Hepatocyte (in vitro differentiated cells): ENCODE measurements around the gene GTF2F2. TPM values are rescaled to one million over a fixed set of nuclear protein-coding genes. Genes with fewer than 3 reads are reported as not detected.

Experiments
- DNase-seq: peaks from one replicate; pipeline ENCODE4 v3.0.0-alpha.2; 2016; ENCODE audit warnings: low spot score
- H2AFZ ChIP-seq: fragments of 200-600 bp; sonication (generic); 2 replicates; pipeline ENCODE4 v1.6.0; 2016; ENCODE audit warnings: antibody characterized with exemption, mild to moderate bottlenecking
- H3K27ac ChIP-seq: fragments of 200-600 bp; sonication (generic); 2 replicates; pipeline ENCODE4 v1.5.1; 2016; ENCODE audit warnings: mild to moderate bottlenecking
- H3K27me3 ChIP-seq: fragments of 200-600 bp; sonication (generic); 2 replicates; pipeline ENCODE4 v1.6.1; 2016
- H3K36me3 ChIP-seq: fragments of 200-600 bp; sonication (generic); replicated peaks from 2 replicates; pipeline ENCODE4 v1.5.1; 2016; ENCODE audit warnings: low read depth; ENCODE audit not compliant: insufficient read depth
- H3K4me1 ChIP-seq: fragments of 200-600 bp; sonication (generic); 2 replicates; pipeline ENCODE4 v1.5.1; 2016; ENCODE audit warnings: mild to moderate bottlenecking, moderate library complexity; ENCODE audit not compliant: insufficient read depth
- H3K4me2 ChIP-seq: fragments of 200-600 bp; sonication (generic); 2 replicates; pipeline ENCODE4 v1.6.0; 2016
- H3K4me3 ChIP-seq: fragments of 200-600 bp; sonication (generic); 2 replicates; pipeline ENCODE4 v1.5.1; 2016; ENCODE audit warnings: mild to moderate bottlenecking
- H3K79me2 ChIP-seq: fragments of 200-600 bp; sonication (generic); 2 replicates; pipeline ENCODE4 v1.6.0; 2017; ENCODE audit warnings: mild to moderate bottlenecking
- H3K9me2 ChIP-seq: fragments of 200-600 bp; sonication (generic); replicated peaks from 2 replicates; pipeline ENCODE4 v1.6.0; 2017; ENCODE audit warnings: mild to moderate bottlenecking; ENCODE audit not compliant: insufficient read depth
- H3K9me3 ChIP-seq: fragments of 200-600 bp; sonication (generic); 2 replicates; pipeline ENCODE4 v1.5.1; 2016; ENCODE audit warnings: low read depth, mild to moderate bottlenecking
- H4K20me1 ChIP-seq: fragments of 200-600 bp; sonication (generic); 2 replicates; pipeline ENCODE4 v1.6.0; 2016; ENCODE audit warnings: mild to moderate bottlenecking; ENCODE audit not compliant: insufficient read depth, poor library complexity, severe bottlenecking
- CTCF ChIP-seq: fragments of 200-600 bp; sonication (generic); IDR thresholded peaks from 2 replicates; pipeline ENCODE4 v1.5.1; 2016; ENCODE audit warnings: antibody characterized with exemption, mild to moderate bottlenecking; ENCODE audit not compliant: poor library complexity
- EZH2 ChIP-seq: fragments of 200-600 bp; sonication (generic); IDR thresholded peaks from 2 replicates; pipeline ENCODE4 v1.6.1; 2016; ENCODE audit warnings: antibody characterized with exemption, mild to moderate bottlenecking, borderline replicate concordance
- EZH2phosphoT487 ChIP-seq: fragments of 200-600 bp; sonication (generic); IDR thresholded peaks from one replicate; pipeline ENCODE4 v1.6.1; 2018; ENCODE audit warnings: antibody characterized with exemption, mild to moderate bottlenecking, low read depth, moderate library complexity; ENCODE audit not compliant: unreplicated experiment, severe bottlenecking
- WGBS: methylation state at CpG from one replicate; pipeline ENCODE4 v1.1.6; 2016; ENCODE audit warnings: low lambda C conversion rate; ENCODE audit errors: missing lambda C conversion rate; 5-methylcytosine and 5-hydroxymethylcytosine counted together
- polyA plus RNA-seq: library from polyadenylated mRNA; unstranded; fragments of >200 nt; fragmentation: Nextera tagmentation; extraction: Ambion mirVana; gene quantifications from 2 replicates; pipeline ENCODE4 v1.2.1, GENCODE V29; 2016
- total RNA-seq: library from RNA; depleted of rRNA; stranded (reverse); fragments of >200 nt; gene quantifications from 2 replicates; pipeline ENCODE4 v1.2.3, GENCODE V29; 2014

Gene GTF2F2
- total and polyA plus RNA-seq, 2 experiments from 2014 or later: 25.7 to 26.7 TPM

GRCh38 chr13:45108716-45109101, 11.6 kb upstream of the GTF2F2 start:
- no peak overlapping the region for H2AFZ ChIP-seq

GRCh38 chr13:45109102-45109720, 11.1 kb upstream of the GTF2F2 start:
- Histone ChIP-seq H3K36me3 (no peaks in the 10 kb centered on the region), H3K27ac (no peak overlapping the region), H3K9me3 (no peaks in the 10 kb centered on the region), H4K20me1 (no peaks in the 10 kb centered on the region), H3K4me2 (no peak overlapping the region), H2AFZ (no peak overlapping the region), H3K4me1 (no peaks in the 10 kb centered on the region), H3K9me2 (no peaks in the 10 kb centered on the region), H3K79me2 (no peaks in the 10 kb centered on the region), H3K4me3 (no peak overlapping the region), H3K27me3 (no peaks in the 10 kb centered on the region)
- DNase-seq: peak; percentile 41
- no peak for TF ChIP-seq EZH2
- 83% methylated on average over 5 of the region's 5 CpGs for WGBS

More at GRCh38 chr13:45108716-45109101, 11.6 kb upstream of the GTF2F2 start:
- H3K27ac ChIP-seq: no peak overlapping the region
- TF ChIP-seq EZH2phosphoT487 (no peak), EZH2 (no peak), CTCF (no peak)
- H3K9me3 ChIP-seq: no peaks in the 10 kb centered on the region
- no peak overlapping the region for H3K4me2 ChIP-seq
- WGBS: 66% methylated on average over 11 of the region's 11 CpGs
- no peaks in the 10 kb centered on the region for H3K79me2 ChIP-seq
- H3K4me1 ChIP-seq: no peaks in the 10 kb centered on the region
- H4K20me1 ChIP-seq: no peaks in the 10 kb centered on the region
- H3K27me3 ChIP-seq: no peaks in the 10 kb centered on the region
- H3K4me3 ChIP-seq: no peak overlapping the region
- no peak for DNase-seq
- no peaks in the 10 kb centered on the region for H3K9me2 ChIP-seq
- H3K36me3 ChIP-seq: no peaks in the 10 kb centered on the region

- H3K4me3 ChIP-seq: no peak overlapping the region
- no peak overlapping the region for H3K27ac ChIP-seq
- DNase-seq: no peak
- no peaks in the 10 kb centered on the region for H3K27me3 ChIP-seq
- TF ChIP-seq CTCF (no peak), EZH2 (no peak), EZH2phosphoT487 (no peak)
- no peaks in the 10 kb centered on the region for H3K79me2 ChIP-seq
- H3K36me3 ChIP-seq: no peaks in the 10 kb centered on the region
- no peaks in the 10 kb centered on the region for H4K20me1 ChIP-seq
- no peaks in the 10 kb centered on the region for H3K9me2 ChIP-seq
- H3K4me2 ChIP-seq: no peak overlapping the region
- 78% methylated on average over 4 of the region's 4 CpGs for WGBS
- H3K9me3 ChIP-seq: no peaks in the 10 kb centered on the region
- no peak overlapping the region for H2AFZ ChIP-seq
- H3K4me1 ChIP-seq: no peaks in the 10 kb centered on the region
These were observed 6.8 kb upstream of the GTF2F2 start for GRCh38 chr13:45113233-45114224.
